ENCODE results near the gene CD82.

CD82 gene

DNA sequence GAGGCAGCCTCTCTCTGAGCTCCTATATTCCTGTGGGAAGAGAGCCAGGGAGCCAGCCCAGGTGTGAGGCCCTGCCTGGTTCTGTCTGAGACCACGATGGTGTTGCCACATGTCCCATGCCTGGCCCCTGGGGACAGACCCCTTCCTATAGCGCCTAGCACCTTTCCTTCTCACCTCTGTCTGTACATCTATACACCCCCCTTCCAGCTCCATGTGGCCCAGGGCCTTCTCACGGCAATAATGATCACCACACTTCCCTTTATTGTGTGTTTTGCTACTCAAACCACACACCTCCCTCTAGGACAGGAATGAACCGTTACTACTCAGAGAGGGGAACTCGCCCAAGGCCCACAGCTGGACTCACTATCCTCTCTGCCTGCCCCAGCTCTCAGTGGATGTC is 12.8 kb downstream of the CD82 start:
- peak; percentile 64 for DNase-seq (ENCODE audit: extremely low spot score)
- POLR2A ChIA-PET: interaction anchor here (0.6 to 2.6 kb wide), 4 partner anchors 9 to 34 kb away, joined by 3 to 11 read pairs (median 4); no protein-coding TSS in a partner anchor
- TF ChIP-seq, protein P1, sequence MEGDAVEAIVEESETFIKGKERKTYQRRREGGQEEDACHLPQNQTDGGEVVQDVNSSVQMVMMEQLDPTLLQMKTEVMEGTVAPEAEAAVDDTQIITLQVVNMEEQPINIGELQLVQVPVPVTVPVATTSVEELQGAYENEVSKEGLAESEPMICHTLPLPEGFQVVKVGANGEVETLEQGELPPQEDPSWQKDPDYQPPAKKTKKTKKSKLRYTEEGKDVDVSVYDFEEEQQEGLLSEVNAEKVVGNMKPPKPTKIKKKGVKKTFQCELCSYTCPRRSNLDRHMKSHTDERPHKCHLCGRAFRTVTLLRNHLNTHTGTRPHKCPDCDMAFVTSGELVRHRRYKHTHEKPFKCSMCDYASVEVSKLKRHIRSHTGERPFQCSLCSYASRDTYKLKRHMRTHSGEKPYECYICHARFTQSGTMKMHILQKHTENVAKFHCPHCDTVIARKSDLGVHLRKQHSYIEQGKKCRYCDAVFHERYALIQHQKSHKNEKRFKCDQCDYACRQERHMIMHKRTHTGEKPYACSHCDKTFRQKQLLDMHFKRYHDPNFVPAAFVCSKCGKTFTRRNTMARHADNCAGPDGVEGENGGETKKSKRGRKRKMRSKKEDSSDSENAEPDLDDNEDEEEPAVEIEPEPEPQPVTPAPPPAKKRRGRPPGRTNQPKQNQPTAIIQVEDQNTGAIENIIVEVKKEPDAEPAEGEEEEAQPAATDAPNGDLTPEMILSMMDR (IDR thresholded peaks at IDR 0.05; ENCODE audit: control extremely low read depth, extremely low read depth, low read depth, missing control alignments): no peak
- CTCF ChIA-PET: interaction anchor here (0.8 to 3.5 kb wide), 15 partner anchors 9 to 526 kb away, joined by 3 to 15 read pairs (median 4); partner anchors contain the start of gene CD82

DNA sequence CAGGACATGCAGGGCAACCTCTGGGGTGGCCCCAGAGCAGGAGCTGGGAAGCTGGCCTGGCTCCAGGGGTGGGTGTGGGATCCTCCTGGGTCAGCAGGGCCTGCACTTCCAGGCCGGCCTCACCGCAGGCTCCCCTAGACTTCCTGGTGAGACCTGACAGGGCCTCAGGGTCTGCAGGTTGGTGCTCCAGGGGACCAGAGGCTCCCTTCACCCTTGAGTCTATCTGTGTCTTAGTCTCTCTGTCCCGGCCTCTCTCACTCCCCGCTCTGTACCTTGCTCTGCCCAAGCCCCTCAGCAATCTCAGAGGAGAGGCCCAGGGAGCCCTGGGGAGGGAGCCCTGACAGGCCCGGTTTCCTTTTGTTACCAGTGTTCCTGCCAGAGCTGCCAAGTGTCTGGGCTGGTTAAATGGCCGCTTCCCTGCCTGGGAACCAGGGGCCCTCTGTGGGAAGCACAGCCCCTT is 13.9 kb downstream of the CD82 start:
- ChIA-PET POLR2A (interaction anchor here (1.2 to 2.6 kb wide), 3 partner anchors 10 to 33 kb away, joined by 3 to 11 read pairs (median 4); no protein-coding TSS in a partner anchor), CTCF (interaction anchor here (0.7 to 3.5 kb wide), 8 partner anchors 14 to 38 kb away, joined by 3 to 15 read pairs (median 4); partner anchors contain the start of gene CD82)
- TF ChIP-seq, protein P1 (IDR thresholded peaks at IDR 0.05; ENCODE audit: control extremely low read depth, extremely low read depth, low read depth, missing control alignments): no peak
- DNase-seq (ENCODE audit: extremely low spot score): no peak

DNA sequence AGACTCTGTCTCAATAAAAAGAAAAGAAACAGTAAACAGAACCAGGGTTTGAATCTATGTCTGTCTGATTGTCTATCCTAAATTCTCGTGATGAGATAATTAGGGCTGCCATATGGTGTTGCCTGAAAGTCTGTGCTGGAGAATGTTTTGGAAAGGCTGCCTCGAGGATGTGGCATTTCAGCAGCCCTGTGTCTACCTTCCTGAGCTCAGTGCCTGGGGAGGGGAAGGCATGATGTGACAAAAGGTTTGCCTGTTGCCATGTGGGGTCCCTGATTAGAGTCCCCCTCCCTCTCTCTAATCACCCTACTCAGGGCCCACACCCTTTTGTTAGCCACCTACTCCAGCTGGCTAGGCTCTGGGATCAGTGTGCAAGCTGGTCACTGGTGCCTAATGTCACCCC is 15.2 kb downstream of the CD82 start:
- POLR2A ChIA-PET: no interaction called here
- CTCF ChIA-PET: interaction anchor here (0.9 to 1.3 kb wide), 4 partner anchors 9 to 331 kb away, joined by 3 read pairs; no protein-coding TSS in a partner anchor
- DNase-seq (ENCODE audit: extremely low spot score): no peak
- TF ChIP-seq, protein P1 (IDR thresholded peaks at IDR 0.05; ENCODE audit: control extremely low read depth, extremely low read depth, low read depth, missing control alignments): no peak

DNA sequence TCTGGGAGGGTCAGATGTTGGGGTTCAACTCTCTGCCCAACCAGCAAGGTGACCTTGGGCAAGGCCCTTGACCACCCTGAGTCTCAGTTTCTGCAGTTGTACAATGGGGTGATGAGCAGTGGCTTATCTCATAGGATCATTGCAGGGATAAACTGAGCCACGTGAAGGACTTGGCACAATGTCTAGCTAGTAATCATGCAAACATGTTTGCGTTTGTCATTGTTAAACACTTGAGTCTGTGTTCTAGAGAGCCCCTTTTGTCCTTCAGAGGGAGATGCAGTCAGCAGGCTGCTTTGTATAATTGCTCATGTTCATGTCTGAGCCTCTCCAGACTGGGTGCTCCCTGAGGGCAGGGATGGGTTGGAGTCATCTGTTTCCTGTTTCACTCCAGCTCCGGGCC is 15.8 kb downstream of the CD82 start:
- no peak for DNase-seq (ENCODE audit: extremely low spot score)
- TF ChIP-seq, protein P1 (IDR thresholded peaks at IDR 0.05; ENCODE audit: control extremely low read depth, extremely low read depth, low read depth, missing control alignments): no peak
- POLR2A ChIA-PET: no interaction called here
- CTCF ChIA-PET: interaction anchor here (0.9 to 1.3 kb wide), 4 partner anchors 9 to 330 kb away, joined by 3 read pairs; no protein-coding TSS in a partner anchor

DNA sequence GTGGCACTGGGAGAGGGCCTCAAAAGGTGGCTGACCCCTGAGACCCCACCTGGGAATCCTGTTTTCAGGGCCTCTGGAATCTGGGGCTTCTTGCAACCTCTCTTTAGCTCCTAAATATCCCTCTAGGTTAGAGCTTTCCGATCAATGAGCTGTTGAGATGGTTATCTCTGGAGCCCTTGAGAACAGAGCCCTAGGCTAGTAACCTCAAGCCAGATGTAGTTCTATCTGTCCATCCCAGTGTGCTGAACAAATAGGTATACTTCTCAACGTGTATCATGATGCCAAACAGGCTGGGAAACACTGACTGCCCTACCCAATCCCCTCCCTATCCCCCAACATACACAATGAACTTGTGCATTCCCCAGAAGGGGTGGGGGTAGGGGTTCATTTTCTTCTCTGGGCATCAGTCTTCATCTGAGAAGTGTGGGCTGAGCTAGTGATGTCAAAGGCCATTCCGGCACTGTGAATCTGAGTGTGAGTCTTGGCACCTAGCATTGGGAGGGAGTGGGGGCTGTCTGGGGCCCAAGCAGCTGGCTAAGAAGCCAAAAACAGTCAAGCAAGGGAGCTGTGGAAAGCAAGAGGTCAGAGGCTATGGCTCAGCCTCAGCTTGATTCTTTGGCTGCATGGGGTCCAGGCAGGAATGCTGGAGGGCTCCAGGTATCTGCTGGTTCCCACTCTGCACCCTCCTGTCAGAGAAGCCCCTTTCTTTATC is 17.3 kb downstream of the CD82 start:
- TF ChIP-seq, protein P1 (IDR thresholded peaks at IDR 0.05; ENCODE audit: control extremely low read depth, extremely low read depth, low read depth, missing control alignments): no peak
- POLR2A ChIA-PET: no interaction called here
- DNase-seq (ENCODE audit: extremely low spot score): no peak
- CTCF ChIA-PET: interaction anchor here (0.7 to 4.2 kb wide), 10 partner anchors 10 to 192 kb away, joined by 3 to 13 read pairs (median 4); no protein-coding TSS in a partner anchor

DNA sequence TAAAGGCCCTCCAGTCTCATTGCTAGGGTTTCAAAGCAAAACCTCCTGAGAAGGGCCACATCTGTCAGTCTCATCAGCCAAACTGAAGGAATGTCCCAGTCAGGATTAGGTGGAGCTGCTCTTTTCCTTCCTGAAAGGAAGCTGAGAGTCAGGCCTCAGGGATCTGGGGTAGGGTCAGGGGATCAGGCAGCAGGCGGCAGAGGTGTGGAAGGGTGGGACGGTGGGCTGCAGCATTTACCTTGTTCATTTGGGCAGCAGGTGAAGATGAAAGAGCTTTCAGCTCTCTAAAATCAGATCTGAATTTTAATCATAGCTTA is 17.8 kb downstream of the CD82 start:
- TF ChIP-seq, protein P1 (IDR thresholded peaks at IDR 0.05; ENCODE audit: control extremely low read depth, extremely low read depth, low read depth, missing control alignments): no peak
- DNase-seq (ENCODE audit: extremely low spot score): no peak
- POLR2A ChIA-PET: no interaction called here
- CTCF ChIA-PET: interaction anchor here (0.7 to 4.2 kb wide), 10 partner anchors 10 to 192 kb away, joined by 3 to 13 read pairs (median 4); no protein-coding TSS in a partner anchor

All from GM10248 (cell line).